ENCODE results near the gene MBTD1. TPM values are rescaled to one million over a fixed set of nuclear protein-coding genes. Genes with fewer than 3 reads are reported as not detected.
A peak's percentile ranks its signal among the peaks of the same experiment; 100 is the strongest.

MBTD1 gene
- total and polyA plus RNA-seq, 9 of the 15 experiments (the other 6 are each of a cell fraction or from before 2014, with no cell fraction given), result 2.1 to 26.3 (median 13.3) TPM

GRCh38 chr17:51153210-51154072 is 106.4 kb downstream of the MBTD1 start, which contains the start of gene NME1 (continued):
- peak; percentile 99 to 100 (median 100) for TF ChIP-seq ZBTB11 (CRISPR knock-in tag; IDR thresholded peaks at IDR 0.05)
- TF ChIP-seq MEIS2 (IDR thresholded peaks at IDR 0.05; ENCODE audit: partially characterized antibody), result no peak
- TF ChIP-seq ZEB2 (IDR thresholded peaks at IDR 0.05), result peak; percentile 100
- TF ChIP-seq KLF13 (tag; IDR thresholded peaks at IDR 0.05; ENCODE audit: borderline replicate concordance, low read depth), result peak; percentile 75; the same call in 1 of the 2 replicates
- 0 out of 2 replicates have a peak, but pooled peaks have one; percentile 75 for TF ChIP-seq CCAR2 (IDR thresholded peaks at IDR 0.05; ENCODE audit: low read depth, low read length)
- peak; percentile 89 for TF ChIP-seq SREBF1 (IDR thresholded peaks at IDR 0.05; ENCODE audit: borderline replicate concordance, low read depth, low read length)
- peak; percentile 79 for TF ChIP-seq ESRRA (IDR thresholded peaks at IDR 0.05; ENCODE audit: borderline replicate concordance, low read depth)
- TF ChIP-seq, protein P1, sequence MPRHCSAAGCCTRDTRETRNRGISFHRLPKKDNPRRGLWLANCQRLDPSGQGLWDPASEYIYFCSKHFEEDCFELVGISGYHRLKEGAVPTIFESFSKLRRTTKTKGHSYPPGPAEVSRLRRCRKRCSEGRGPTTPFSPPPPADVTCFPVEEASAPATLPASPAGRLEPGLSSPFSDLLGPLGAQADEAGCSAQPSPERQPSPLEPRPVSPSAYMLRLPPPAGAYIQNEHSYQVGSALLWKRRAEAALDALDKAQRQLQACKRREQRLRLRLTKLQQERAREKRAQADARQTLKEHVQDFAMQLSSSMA (CRISPR knock-in tag; IDR thresholded peaks at IDR 0.05), result peak; percentile 66; the same call in 1 of the 2 replicates
- no peak for TF ChIP-seq THRA (IDR thresholded peaks at IDR 0.05)
- no peak for TF ChIP-seq BRCA1 (IDR thresholded peaks at IDR 0.05)
- TF ChIP-seq BRCA1 (CRISPR knock-in tag; IDR thresholded peaks at IDR 0.05), result no peak
- TF ChIP-seq, protein P2, sequence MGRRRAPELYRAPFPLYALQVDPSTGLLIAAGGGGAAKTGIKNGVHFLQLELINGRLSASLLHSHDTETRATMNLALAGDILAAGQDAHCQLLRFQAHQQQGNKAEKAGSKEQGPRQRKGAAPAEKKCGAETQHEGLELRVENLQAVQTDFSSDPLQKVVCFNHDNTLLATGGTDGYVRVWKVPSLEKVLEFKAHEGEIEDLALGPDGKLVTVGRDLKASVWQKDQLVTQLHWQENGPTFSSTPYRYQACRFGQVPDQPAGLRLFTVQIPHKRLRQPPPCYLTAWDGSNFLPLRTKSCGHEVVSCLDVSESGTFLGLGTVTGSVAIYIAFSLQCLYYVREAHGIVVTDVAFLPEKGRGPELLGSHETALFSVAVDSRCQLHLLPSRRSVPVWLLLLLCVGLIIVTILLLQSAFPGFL (CRISPR knock-in tag; IDR thresholded peaks at IDR 0.05), result peak; percentile 68; the same call in 1 of the 2 replicates
- TF ChIP-seq ESRRB (CRISPR knock-in tag; IDR thresholded peaks at IDR 0.05; ENCODE audit: borderline replicate concordance), result no peak
- no peak for TF ChIP-seq ZNF57 (CRISPR knock-in tag; IDR thresholded peaks at IDR 0.05)
- peak; percentile 96 for TF ChIP-seq DIDO1 (tag; IDR thresholded peaks at IDR 0.05; ENCODE audit: low read depth)
- TF ChIP-seq TBL1XR1 (IDR thresholded peaks at IDR 0.05; ENCODE audit: low read length in 2 of 2), result peak; percentile 90 to 95; a peak in 3 of 4 replicates
- TF ChIP-seq, protein P3, sequence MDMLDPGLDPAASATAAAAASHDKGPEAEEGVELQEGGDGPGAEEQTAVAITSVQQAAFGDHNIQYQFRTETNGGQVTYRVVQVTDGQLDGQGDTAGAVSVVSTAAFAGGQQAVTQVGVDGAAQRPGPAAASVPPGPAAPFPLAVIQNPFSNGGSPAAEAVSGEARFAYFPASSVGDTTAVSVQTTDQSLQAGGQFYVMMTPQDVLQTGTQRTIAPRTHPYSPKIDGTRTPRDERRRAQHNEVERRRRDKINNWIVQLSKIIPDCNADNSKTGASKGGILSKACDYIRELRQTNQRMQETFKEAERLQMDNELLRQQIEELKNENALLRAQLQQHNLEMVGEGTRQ (CRISPR knock-in tag; IDR thresholded peaks at IDR 0.05), result peak; percentile 89
- no peak for TF ChIP-seq ZNF668 (CRISPR knock-in tag; IDR thresholded peaks at IDR 0.05)
- peak; percentile 84 for TF ChIP-seq SMAD1 (IDR thresholded peaks at IDR 0.05; ENCODE audit: low read depth, low read length, partially characterized antibody)
- TF ChIP-seq FOXJ2 (tag; IDR thresholded peaks at IDR 0.05), result peak; percentile 60; the same call in 1 of the 2 replicates
